ENCODE data around the gene COPS7B. TPM values are rescaled to one million over a fixed set of nuclear protein-coding genes. Genes with fewer than 3 reads are reported as not detected.

The COPS7B gene
- total RNA-seq, 1 experiment from 2014 or later = 57.1 TPM

DNA sequence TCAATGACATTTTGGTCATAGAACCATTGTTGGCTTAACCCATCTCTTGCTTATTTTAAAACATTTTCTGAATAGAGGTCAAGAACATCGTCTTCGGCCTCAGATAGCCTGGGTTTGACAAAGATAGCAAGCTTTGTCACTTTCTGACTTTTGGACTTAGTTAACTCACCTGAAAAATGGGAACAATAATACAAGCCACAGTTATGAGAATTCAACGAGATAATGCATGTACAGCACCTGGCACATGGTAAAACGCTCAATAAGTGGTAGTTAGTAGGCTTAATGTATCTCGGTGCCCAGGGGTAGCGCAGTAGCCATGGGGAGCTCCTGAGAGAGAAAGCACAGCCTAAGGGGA, 446 bp upstream of the COPS7B start:
- no peak for TF ChIP-seq ZNF396 (CRISPR knock-in tag; IDR thresholded peaks at IDR 0.05; ENCODE audit: borderline replicate concordance)
- no peak for TF ChIP-seq ZNF263 (CRISPR knock-in tag; IDR thresholded peaks at IDR 0.05; ENCODE audit: low read depth)
- TF ChIP-seq, protein P1, sequence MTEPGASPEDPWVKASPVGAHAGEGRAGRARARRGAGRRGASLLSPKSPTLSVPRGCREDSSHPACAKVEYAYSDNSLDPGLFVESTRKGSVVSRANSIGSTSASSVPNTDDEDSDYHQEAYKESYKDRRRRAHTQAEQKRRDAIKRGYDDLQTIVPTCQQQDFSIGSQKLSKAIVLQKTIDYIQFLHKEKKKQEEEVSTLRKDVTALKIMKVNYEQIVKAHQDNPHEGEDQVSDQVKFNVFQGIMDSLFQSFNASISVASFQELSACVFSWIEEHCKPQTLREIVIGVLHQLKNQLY (CRISPR knock-in tag; IDR thresholded peaks at IDR 0.05) = no peak
- no peak for TF ChIP-seq NFE2L1 (CRISPR knock-in tag; IDR thresholded peaks at IDR 0.05)
- TF ChIP-seq, protein P2, sequence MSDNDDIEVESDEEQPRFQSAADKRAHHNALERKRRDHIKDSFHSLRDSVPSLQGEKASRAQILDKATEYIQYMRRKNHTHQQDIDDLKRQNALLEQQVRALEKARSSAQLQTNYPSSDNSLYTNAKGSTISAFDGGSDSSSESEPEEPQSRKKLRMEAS (CRISPR knock-in tag; IDR thresholded peaks at IDR 0.05) = no peak
- CTCF ChIA-PET = interaction anchor here (0.7 to 3.4 kb wide), 17 partner anchors 9 to 174 kb away, joined by 3 to 37 read pairs (median 5); no protein-coding TSS in a partner anchor

DNA sequence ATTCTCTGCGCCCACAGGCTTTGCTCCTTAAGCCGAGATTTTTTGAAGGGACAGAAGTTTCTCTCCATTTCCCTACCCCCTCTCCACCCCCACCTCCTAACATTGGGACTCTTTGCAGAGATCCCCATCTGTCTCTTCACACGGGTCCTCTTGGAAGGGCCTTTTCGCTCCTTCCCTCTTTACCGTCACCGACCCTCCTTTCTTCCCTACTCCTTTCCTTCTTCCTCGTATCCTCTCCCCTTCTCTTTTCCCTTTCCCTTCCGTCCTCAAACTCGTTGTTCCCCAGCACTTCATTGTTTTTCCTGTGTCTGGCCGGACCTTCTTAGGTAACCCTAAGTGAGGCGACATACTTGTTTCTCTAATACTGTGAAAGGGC, 660 bp downstream of the COPS7B start:
- H3K27ac Mint-ChIP-seq = peak overlapping the region; percentile 91
- CTCF ChIA-PET = interaction anchor here (0.7 to 3.4 kb wide), 14 partner anchors 8 to 270 kb away, joined by 3 to 37 read pairs (median 6); no protein-coding TSS in a partner anchor
- POLR2A ChIA-PET = interaction anchor here (0.7 to 1.3 kb wide), 3 partner anchors 73 to 99 kb away, joined by 3 to 4 read pairs (median 3); partner anchors contain the start of gene PTMA
- peaks cover 19% of the 10 kb centered on the region for H3K36me3 Mint-ChIP-seq
- H3K4me3 Mint-ChIP-seq = peak overlapping the region; percentile 95
- no peak for ATAC-seq
- peaks cover 26% of the 10 kb centered on the region for H3K4me1 Mint-ChIP-seq
- no peaks in the 10 kb centered on the region for H3K9me3 Mint-ChIP-seq
- no peaks in the 10 kb centered on the region for H3K27me3 Mint-ChIP-seq (ENCODE audit: low read depth)
- TF ChIP-seq, protein P3, sequence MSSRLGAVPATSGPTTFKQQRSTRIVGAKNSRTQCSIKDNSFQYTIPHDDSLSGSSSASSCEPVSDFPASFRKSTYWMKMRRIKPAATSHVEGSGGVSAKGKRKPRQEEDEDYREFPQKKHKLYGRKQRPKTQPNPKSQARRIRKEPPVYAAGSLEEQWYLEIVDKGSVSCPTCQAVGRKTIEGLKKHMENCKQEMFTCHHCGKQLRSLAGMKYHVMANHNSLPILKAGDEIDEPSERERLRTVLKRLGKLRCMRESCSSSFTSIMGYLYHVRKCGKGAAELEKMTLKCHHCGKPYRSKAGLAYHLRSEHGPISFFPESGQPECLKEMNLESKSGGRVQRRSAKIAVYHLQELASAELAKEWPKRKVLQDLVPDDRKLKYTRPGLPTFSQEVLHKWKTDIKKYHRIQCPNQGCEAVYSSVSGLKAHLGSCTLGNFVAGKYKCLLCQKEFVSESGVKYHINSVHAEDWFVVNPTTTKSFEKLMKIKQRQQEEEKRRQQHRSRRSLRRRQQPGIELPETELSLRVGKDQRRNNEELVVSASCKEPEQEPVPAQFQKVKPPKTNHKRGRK (CRISPR knock-in tag; IDR thresholded peaks at IDR 0.05; ENCODE audit: borderline replicate concordance) = no peak
- TF ChIP-seq HMGA2 (CRISPR knock-in tag; IDR thresholded peaks at IDR 0.05) = no peak
- DNase-seq (ENCODE audit: low spot score) = no peak

More for the DNA sequence above, 446 bp upstream of the COPS7B start:
- H3K4me3 Mint-ChIP-seq = peak overlapping the region; percentile 95
- H3K9me3 Mint-ChIP-seq = no peaks in the 10 kb centered on the region
- DNase-seq (ENCODE audit: low spot score) (no peak), ATAC-seq (no peak)
- no peaks in the 10 kb centered on the region for H3K27me3 Mint-ChIP-seq (ENCODE audit: low read depth)
- peak overlapping the region; percentile 99 for H3K27ac Mint-ChIP-seq
- H3K36me3 Mint-ChIP-seq = peaks cover 11% of the 10 kb centered on the region
- POLR2A ChIA-PET = interaction anchor here (1.1 to 2.0 kb wide), 3 partner anchors 72 to 113 kb away, joined by 3 to 5 read pairs (median 4); no protein-coding TSS in a partner anchor
- H3K4me1 Mint-ChIP-seq = peaks cover 30% of the 10 kb centered on the region

DNA sequence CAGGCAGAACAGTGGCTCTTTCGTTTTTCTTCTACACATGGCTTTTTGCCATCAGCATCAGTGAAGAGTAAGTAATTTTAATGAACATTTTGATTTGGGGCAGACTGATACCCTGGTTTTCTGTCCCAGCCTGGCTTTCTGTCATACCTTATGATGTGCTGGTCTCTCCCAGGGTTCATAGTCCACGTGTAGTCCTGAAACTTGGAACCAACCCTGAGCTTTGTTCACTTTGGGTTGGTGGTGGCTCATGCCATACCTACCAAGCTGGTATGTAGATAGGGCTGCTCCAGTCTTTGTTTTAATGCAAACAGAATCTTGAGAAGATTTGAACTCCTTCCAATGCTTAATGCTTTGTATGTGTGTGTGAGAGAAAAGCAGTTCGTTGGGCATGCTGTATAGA, 4.9 kb downstream of the COPS7B start:
- no peak for ATAC-seq
- no peak for TF ChIP-seq GABPB1 (CRISPR knock-in tag; IDR thresholded peaks at IDR 0.05)
- TF ChIP-seq, protein P4, sequence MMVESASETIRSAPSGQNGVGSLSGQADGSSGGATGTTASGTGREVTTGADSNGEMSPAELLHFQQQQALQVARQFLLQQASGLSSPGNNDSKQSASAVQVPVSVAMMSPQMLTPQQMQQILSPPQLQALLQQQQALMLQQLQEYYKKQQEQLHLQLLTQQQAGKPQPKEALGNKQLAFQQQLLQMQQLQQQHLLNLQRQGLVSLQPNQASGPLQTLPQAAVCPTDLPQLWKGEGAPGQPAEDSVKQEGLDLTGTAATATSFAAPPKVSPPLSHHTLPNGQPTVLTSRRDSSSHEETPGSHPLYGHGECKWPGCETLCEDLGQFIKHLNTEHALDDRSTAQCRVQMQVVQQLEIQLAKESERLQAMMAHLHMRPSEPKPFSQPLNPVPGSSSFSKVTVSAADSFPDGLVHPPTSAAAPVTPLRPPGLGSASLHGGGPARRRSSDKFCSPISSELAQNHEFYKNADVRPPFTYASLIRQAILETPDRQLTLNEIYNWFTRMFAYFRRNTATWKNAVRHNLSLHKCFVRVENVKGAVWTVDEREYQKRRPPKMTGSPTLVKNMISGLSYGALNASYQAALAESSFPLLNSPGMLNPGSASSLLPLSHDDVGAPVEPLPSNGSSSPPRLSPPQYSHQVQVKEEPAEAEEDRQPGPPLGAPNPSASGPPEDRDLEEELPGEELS (CRISPR knock-in tag; IDR thresholded peaks at IDR 0.05) = no peak
- TF ChIP-seq OVOL2 (CRISPR knock-in tag; IDR thresholded peaks at IDR 0.05; ENCODE audit: borderline replicate concordance) = no peak
- TF ChIP-seq, protein P5, sequence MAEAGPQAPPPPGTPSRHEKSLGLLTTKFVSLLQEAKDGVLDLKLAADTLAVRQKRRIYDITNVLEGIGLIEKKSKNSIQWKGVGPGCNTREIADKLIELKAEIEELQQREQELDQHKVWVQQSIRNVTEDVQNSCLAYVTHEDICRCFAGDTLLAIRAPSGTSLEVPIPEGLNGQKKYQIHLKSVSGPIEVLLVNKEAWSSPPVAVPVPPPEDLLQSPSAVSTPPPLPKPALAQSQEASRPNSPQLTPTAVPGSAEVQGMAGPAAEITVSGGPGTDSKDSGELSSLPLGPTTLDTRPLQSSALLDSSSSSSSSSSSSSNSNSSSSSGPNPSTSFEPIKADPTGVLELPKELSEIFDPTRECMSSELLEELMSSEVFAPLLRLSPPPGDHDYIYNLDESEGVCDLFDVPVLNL (CRISPR knock-in tag; IDR thresholded peaks at IDR 0.05; ENCODE audit: borderline replicate concordance, low read depth) = no peak
- TF ChIP-seq, protein P6, sequence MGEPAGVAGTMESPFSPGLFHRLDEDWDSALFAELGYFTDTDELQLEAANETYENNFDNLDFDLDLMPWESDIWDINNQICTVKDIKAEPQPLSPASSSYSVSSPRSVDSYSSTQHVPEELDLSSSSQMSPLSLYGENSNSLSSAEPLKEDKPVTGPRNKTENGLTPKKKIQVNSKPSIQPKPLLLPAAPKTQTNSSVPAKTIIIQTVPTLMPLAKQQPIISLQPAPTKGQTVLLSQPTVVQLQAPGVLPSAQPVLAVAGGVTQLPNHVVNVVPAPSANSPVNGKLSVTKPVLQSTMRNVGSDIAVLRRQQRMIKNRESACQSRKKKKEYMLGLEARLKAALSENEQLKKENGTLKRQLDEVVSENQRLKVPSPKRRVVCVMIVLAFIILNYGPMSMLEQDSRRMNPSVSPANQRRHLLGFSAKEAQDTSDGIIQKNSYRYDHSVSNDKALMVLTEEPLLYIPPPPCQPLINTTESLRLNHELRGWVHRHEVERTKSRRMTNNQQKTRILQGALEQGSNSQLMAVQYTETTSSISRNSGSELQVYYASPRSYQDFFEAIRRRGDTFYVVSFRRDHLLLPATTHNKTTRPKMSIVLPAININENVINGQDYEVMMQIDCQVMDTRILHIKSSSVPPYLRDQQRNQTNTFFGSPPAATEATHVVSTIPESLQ (CRISPR knock-in tag; IDR thresholded peaks at IDR 0.05) = no peak
- TF ChIP-seq NR2C2 (CRISPR knock-in tag; IDR thresholded peaks at IDR 0.05) = no peak
- no peak for TF ChIP-seq FOXP1 (CRISPR knock-in tag; IDR thresholded peaks at IDR 0.05; ENCODE audit: borderline replicate concordance)
- no peak for TF ChIP-seq ZNF671 (CRISPR knock-in tag; IDR thresholded peaks at IDR 0.05)
- no peak for TF ChIP-seq GRHL2 (CRISPR knock-in tag; IDR thresholded peaks at IDR 0.05; ENCODE audit: insufficient replicate concordance, severe bottlenecking)
- no peak for TF ChIP-seq CREB1 (CRISPR knock-in tag; IDR thresholded peaks at IDR 0.05)
- no peak for TF ChIP-seq EMX1 (CRISPR knock-in tag; IDR thresholded peaks at IDR 0.05)
- TF ChIP-seq HMGA2 (CRISPR knock-in tag; IDR thresholded peaks at IDR 0.05) = no peak
- TF ChIP-seq, protein P7, sequence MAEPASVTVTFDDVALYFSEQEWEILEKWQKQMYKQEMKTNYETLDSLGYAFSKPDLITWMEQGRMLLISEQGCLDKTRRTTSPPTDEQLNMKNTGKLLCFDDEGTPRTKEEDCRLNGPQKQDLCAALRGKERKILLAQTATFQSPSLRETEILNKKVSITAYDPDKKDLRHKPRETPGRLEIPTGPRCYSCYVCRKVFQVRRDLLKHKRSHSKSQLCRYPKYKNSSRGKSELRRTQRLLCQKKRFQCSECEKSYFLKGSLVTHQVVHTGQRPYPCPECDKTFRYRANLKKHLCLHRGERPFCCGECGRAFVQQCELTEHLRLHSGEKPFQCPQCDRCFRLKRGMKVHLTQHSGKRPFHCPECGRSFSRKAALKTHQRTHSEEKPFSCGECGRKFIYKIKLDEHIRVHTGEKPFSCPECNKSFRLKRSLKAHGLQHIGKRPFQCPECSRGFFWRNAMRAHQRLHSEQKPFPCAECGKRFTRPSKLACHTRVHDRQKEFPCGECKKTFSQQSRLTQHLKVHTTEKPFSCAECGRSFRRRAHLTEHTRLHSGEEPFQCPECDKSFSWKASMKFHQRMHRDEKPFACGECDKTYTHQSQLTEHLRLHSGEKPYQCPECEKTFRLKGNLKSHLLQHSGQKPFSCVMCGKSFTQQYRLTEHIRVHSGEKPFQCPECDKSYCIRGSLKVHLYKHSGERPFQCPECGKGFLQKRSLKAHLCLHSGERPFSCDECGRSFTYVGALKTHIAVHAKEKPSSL (CRISPR knock-in tag; conservative IDR thresholded peaks at IDR 0.05) = no peak
- no peak for TF ChIP-seq MXD4 (CRISPR knock-in tag; IDR thresholded peaks at IDR 0.05; ENCODE audit: borderline replicate concordance)
- TF ChIP-seq, protein P8, sequence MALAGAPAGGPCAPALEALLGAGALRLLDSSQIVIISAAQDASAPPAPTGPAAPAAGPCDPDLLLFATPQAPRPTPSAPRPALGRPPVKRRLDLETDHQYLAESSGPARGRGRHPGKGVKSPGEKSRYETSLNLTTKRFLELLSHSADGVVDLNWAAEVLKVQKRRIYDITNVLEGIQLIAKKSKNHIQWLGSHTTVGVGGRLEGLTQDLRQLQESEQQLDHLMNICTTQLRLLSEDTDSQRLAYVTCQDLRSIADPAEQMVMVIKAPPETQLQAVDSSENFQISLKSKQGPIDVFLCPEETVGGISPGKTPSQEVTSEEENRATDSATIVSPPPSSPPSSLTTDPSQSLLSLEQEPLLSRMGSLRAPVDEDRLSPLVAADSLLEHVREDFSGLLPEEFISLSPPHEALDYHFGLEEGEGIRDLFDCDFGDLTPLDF (CRISPR knock-in tag; IDR thresholded peaks at IDR 0.05) = no peak

More for the DNA sequence above, 4.9 kb downstream of the COPS7B start:
- POLR2A ChIA-PET = interaction anchor here (0.7 kb wide), 1 partner anchor 1444 kb away, joined by 5 read pairs; no protein-coding TSS in a partner anchor
- H3K27me3 Mint-ChIP-seq (ENCODE audit: low read depth) = no peaks in the 10 kb centered on the region
- no peaks in the 10 kb centered on the region for H3K9me3 Mint-ChIP-seq
- no peak for DNase-seq (ENCODE audit: low spot score)
- H3K27ac Mint-ChIP-seq = peak overlapping the region; percentile 48; the same call in 1 of the 2 replicates
- H3K36me3 Mint-ChIP-seq = peaks cover 37% of the 10 kb centered on the region
- peaks cover 9% of the 10 kb centered on the region for H3K4me1 Mint-ChIP-seq
- H3K4me3 Mint-ChIP-seq = no peak overlapping the region
- CTCF ChIA-PET = no interaction called here

Measured in WTC11 (cell line).